HepG2 (cell line): Measurements from ENCODE around the gene PRKAR2B. TPM values are rescaled to one million over a fixed set of nuclear protein-coding genes. Genes with fewer than 3 reads are reported as not detected.

Experiments
- ATF7 ChIP-seq, 2 experiments: fragments of 450-650 bp in 1 of 2; sonication (generic) in 1 of 2; formaldehyde crosslinking in 1 of 2; IDR thresholded peaks; 2 replicates each; pipeline versions ENCODE4 v1.4.0 to v1.6.1; 2016 to 2020; ENCODE audit warnings: antibody characterized with exemption in 1 of 2, mild to moderate bottlenecking in 1 of 2, missing genetic modification reagents in 1 of 2
- BORCS8-MEF2B ChIP-seq: sonication (generic); formaldehyde crosslinking; IDR thresholded peaks from 2 replicates; pipeline ENCODE4 v1.8.0; 2022; ENCODE audit warnings: mild to moderate bottlenecking, missing genetic modification reagents
- CAMTA2 ChIP-seq: sonication (generic); formaldehyde crosslinking; IDR thresholded peaks from 2 replicates; pipeline ENCODE4 v1.4.0; 2020; ENCODE audit warnings: mild to moderate bottlenecking, missing genetic modification reagents, borderline replicate concordance
- CTCF ChIP-seq: sonication (generic); formaldehyde crosslinking; IDR thresholded peaks from 2 replicates; pipeline ENCODE4 v1.5.0; 2020; ENCODE audit warnings: mild to moderate bottlenecking, missing genetic modification reagents, moderate library complexity
- DMAP1 ChIP-seq: IDR thresholded peaks from 2 replicates; pipeline ENCODE4 v1.6.1; 2016
- DNMT1 ChIP-seq: sonication (generic); formaldehyde crosslinking; IDR thresholded peaks from 2 replicates; pipeline ENCODE4 v1.5.1; 2020; ENCODE audit warnings: mild to moderate bottlenecking, missing genetic modification reagents
- EZH2 ChIP-seq: conservative IDR thresholded peaks from 2 replicates; pipeline ENCODE4 v1.6.1; 2012; ENCODE audit warnings: mild to moderate bottlenecking, low read depth, low read length, moderate library complexity
- FOXA3 ChIP-seq: IDR thresholded peaks from 2 replicates; pipeline ENCODE4 v1.6.1; 2016; ENCODE audit warnings: missing genetic modification reagents, missing compliant biosample characterization
- FOXM1 ChIP-seq: sonication (generic); formaldehyde crosslinking; IDR thresholded peaks from 2 replicates; pipeline ENCODE4 v1.5.0; 2020; ENCODE audit warnings: missing genetic modification reagents
- JUN ChIP-seq: sonication (generic); formaldehyde crosslinking; IDR thresholded peaks from 2 replicates; pipeline ENCODE4 v1.4.0; 2020; ENCODE audit warnings: mild to moderate bottlenecking, missing genetic modification reagents
- KDM5A ChIP-seq: fragments of 200-600 bp; sonication (generic); IDR thresholded peaks from 2 replicates; pipeline ENCODE4 v1.7.0; 2018; ENCODE audit warnings: antibody characterized with exemption, mild to moderate bottlenecking, low read length, borderline replicate concordance
- MAFF ChIP-seq: IDR thresholded peaks from 2 replicates; pipeline ENCODE4 v1.6.1; 2011; ENCODE audit warnings: low read depth, low read length, improper control_type of control experiment
- NCOA2 ChIP-seq: sonication (generic); formaldehyde crosslinking; IDR thresholded peaks from 2 replicates; pipeline ENCODE4 v1.8.0; 2022; ENCODE audit warnings: inconsistent platforms
- POLR2A ChIP-seq, 2 experiments: IDR thresholded peaks; 2 replicates each; pipeline ENCODE4 v1.6.1; 2011; ENCODE audit warnings: low read depth in 2 of 2, low read length in 2 of 2, mild to moderate bottlenecking in 1 of 2, moderate library complexity in 1 of 2; ENCODE audit not compliant: insufficient read depth in 1 of 2
- ZFYVE20 ChIP-seq: sonication (generic); formaldehyde crosslinking; IDR thresholded peaks from 2 replicates; pipeline ENCODE4 v1.8.0; 2023; ENCODE audit warnings: low read depth, mild to moderate bottlenecking, moderate library complexity, missing genetic modification reagents, borderline replicate concordance
- ZKSCAN8 ChIP-seq: IDR thresholded peaks from 2 replicates; pipeline ENCODE4 v1.6.1; 2016; ENCODE audit warnings: borderline replicate concordance, missing genetic modification reagents, missing compliant biosample characterization
- ZNF18 ChIP-seq: sonication (generic); formaldehyde crosslinking; IDR thresholded peaks from 2 replicates; pipeline ENCODE4 v1.8.0; 2022; ENCODE audit warnings: mild to moderate bottlenecking, missing genetic modification reagents; ENCODE audit not compliant: insufficient replicate concordance
- ZNF225 ChIP-seq: sonication (generic); formaldehyde crosslinking; IDR thresholded peaks from 2 replicates; pipeline ENCODE4 v1.4.0; 2020; ENCODE audit warnings: mild to moderate bottlenecking, missing genetic modification reagents
- ZNF616 ChIP-seq: sonication (generic); formaldehyde crosslinking; IDR thresholded peaks from 2 replicates; pipeline ENCODE4 v1.5.0; 2020; ENCODE audit warnings: low read depth, mild to moderate bottlenecking, missing genetic modification reagents
- ZNF775 ChIP-seq: sonication (generic); formaldehyde crosslinking; IDR thresholded peaks from 2 replicates; pipeline ENCODE4 v1.4.0; 2020; ENCODE audit warnings: missing genetic modification reagents, mild to moderate bottlenecking, moderate library complexity, borderline replicate concordance
- polyA plus RNA-seq, 8 experiments: library from polyadenylated mRNA; depleted of rRNA in 3 of 8; stranded (reverse) in 7 of 8; unstranded in 1 of 8; fragments of >200 nt; fragmentation: Illumina TruSeq in 4 of 8; extraction: Trizol in 4 of 8; gene quantifications; 2 replicates each; pipeline versions ENCODE4 v1.2.1 to v1.2.3, GENCODE V29; 2011 to 2016; ENCODE audit warnings: low read depth in 4 of 8, missing spikeins in 1 of 8, mixed read lengths in 1 of 8; ENCODE audit not compliant: insufficient read depth in 1 of 8
- total RNA-seq, 5 experiments: library from RNA; depleted of rRNA; stranded (reverse); fragments of >200 nt; fragmentation: Illumina TruSeq; extraction: Trizol; gene quantifications; 2 replicates each; pipeline ENCODE4 v1.2.3, GENCODE V29; 2016; ENCODE audit warnings: low read depth in 1 of 5
- TF ChIP-seq, protein P1 (sequence below): sonication (generic); formaldehyde crosslinking; IDR thresholded peaks from 2 replicates; pipeline ENCODE4 v1.4.0; 2020; ENCODE audit warnings: missing genetic modification reagents
- TF ChIP-seq, protein P2 (sequence below), 2 experiments: sonication (generic) in 1 of 2; formaldehyde crosslinking in 1 of 2; IDR thresholded peaks; 2 replicates each; pipeline versions ENCODE4 v1.4.0 to v1.6.1; 2018 to 2020; ENCODE audit warnings: missing genetic modification reagents in 2 of 2, borderline replicate concordance in 1 of 2, low read depth in 1 of 2, mild to moderate bottlenecking in 1 of 2, missing biosample characterization in 1 of 2

The PRKAR2B gene
- total and polyA plus RNA-seq, 2 of the 13 experiments (the other 11 are each of a cell fraction or from before 2014, with no cell fraction given), result not detected

- TF ChIP-seq ZNF18 (CRISPR knock-in tag) (peak; percentile 50), FOXM1 (CRISPR knock-in tag) (no peak), ZNF775 (peak; percentile 97), DNMT1 (CRISPR knock-in tag) (no peak), ZNF225 (no peak), JUN (no peak), EZH2 (no peak), FOXA3 (CRISPR knock-in tag) (0 out of 2 replicates have a peak, but pooled peaks have one; percentile 6), CAMTA2 (no peak), ATF7 (IDR thresholded peaks at IDR 0.05) (peak; percentile 70), ATF7 (CRISPR knock-in tag; IDR thresholded peaks at IDR 0.05) (no peak), ZFYVE20 (CRISPR knock-in tag) (no peak), DMAP1 (CRISPR knock-in tag) (peak; percentile 53; the same call in 1 of the 2 replicates), BORCS8-MEF2B (no peak), CTCF (CRISPR knock-in tag) (peak; percentile 20; the same call in 1 of the 2 replicates), NCOA2 (no peak), MAFF (no peak; the same call in 1 of the 2 replicates), POLR2A (IDR thresholded peaks at IDR 0.05; ENCODE audit: insufficient read depth in 1 of 2, low read depth in 2 of 2, low read length in 2 of 2) (peak in 1 of 2 experiments; percentile 71; a peak in 3 of 4 replicates), KDM5A (peak; percentile 18; the same call in 1 of the 2 replicates), ZKSCAN8 (CRISPR knock-in tag) (0 out of 2 replicates have a peak, but pooled peaks have one; percentile 13), ZNF616 (CRISPR knock-in tag) (no peak)
- TF ChIP-seq, protein P1, sequence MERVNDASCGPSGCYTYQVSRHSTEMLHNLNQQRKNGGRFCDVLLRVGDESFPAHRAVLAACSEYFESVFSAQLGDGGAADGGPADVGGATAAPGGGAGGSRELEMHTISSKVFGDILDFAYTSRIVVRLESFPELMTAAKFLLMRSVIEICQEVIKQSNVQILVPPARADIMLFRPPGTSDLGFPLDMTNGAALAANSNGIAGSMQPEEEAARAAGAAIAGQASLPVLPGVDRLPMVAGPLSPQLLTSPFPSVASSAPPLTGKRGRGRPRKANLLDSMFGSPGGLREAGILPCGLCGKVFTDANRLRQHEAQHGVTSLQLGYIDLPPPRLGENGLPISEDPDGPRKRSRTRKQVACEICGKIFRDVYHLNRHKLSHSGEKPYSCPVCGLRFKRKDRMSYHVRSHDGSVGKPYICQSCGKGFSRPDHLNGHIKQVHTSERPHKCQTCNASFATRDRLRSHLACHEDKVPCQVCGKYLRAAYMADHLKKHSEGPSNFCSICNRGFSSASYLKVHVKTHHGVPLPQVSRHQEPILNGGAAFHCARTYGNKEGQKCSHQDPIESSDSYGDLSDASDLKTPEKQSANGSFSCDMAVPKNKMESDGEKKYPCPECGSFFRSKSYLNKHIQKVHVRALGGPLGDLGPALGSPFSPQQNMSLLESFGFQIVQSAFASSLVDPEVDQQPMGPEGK (CRISPR knock-in tag), result peak; percentile 64; the same call in 1 of the 2 replicates
- TF ChIP-seq, protein P2, sequence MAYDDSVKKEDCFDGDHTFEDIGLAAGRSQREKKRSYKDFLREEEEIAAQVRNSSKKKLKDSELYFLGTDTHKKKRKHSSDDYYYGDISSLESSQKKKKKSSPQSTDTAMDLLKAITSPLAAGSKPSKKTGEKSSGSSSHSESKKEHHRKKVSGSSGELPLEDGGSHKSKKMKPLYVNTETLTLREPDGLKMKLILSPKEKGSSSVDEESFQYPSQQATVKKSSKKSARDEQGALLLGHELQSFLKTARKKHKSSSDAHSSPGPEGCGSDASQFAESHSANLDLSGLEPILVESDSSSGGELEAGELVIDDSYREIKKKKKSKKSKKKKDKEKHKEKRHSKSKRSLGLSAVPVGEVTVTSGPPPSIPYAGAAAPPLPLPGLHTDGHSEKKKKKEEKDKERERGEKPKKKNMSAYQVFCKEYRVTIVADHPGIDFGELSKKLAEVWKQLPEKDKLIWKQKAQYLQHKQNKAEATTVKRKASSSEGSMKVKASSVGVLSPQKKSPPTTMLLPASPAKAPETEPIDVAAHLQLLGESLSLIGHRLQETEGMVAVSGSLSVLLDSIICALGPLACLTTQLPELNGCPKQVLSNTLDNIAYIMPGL (CRISPR knock-in tag; IDR thresholded peaks at IDR 0.05; ENCODE audit: borderline replicate concordance in 1 of 2, low read depth in 1 of 2), result peak in 1 of 2 experiments; percentile 24; a peak in 2 of 4 replicates
These were observed 123.2 kb downstream of the PRKAR2B start (continued) for GRCh38 chr7:107167483-107168232.
